Measurements from ENCODE around the gene CC2D2A. TPM values are rescaled to one million over a fixed set of nuclear protein-coding genes. Genes with fewer than 3 reads are reported as not detected.
"Not testable (repeated sequence)": the region's sequence is repeated elsewhere in the genome, so short reads cannot be mapped to it uniquely, and the experiment has no call there.

CC2D2A gene
- total RNA-seq, 1 donor from 2014 or later, result 2.4 TPM

- not testable (repeated sequence) for DNase-seq (ENCODE audit: low spot score); ATAC-seq
These were observed 145.2 kb downstream of the CC2D2A start for GRCh38 chr4:15614891-15615290.

GRCh38 chr4:15617407-15617806 lies 147.7 kb downstream of the CC2D2A start:
- not testable (repeated sequence) for ATAC-seq; DNase-seq (ENCODE audit: low spot score)

- DNase-seq (ENCODE audit: low spot score) (no peak), ATAC-seq (no peak)
These were observed 167.1 kb downstream of the CC2D2A start for GRCh38 chr4:15636818-15637217.

- ATAC-seq (no peak), DNase-seq (ENCODE audit: low spot score) (no peak)
These were observed 168.7 kb downstream of the CC2D2A start for GRCh38 chr4:15638418-15638817.

GRCh38 chr4:15648600-15648999 lies 178.9 kb downstream of the CC2D2A start:
- DNase-seq (ENCODE audit: low spot score) (no peak), ATAC-seq (no peak)

DNA sequence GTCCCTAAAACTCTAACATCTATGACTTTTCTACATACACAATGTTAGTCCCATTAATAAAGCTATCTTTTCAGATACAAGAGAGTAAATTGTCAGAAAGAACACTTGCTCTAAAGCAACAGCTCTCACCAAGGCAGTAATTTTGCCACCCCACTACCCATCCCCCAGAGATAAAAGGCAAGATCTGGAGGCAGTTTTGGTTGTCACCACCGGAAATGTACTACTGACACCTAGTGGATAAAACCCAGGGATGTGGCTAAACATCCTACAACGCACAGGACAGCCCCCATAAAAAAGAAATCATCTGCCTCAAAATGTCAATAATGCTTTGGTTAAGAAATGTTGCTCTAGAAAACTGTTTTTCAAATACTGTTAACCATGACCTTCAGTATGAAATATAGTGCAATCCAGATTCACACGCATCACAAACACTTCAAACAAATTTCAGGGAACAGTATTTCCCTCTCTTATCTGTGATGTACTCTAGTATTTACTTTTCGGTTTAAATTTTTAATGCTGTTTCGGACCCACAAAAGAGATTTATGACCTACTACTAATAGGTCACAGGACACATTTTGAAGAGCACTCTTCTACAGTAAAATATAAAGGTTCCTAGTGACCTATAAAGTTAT lies 180.3 kb downstream of the CC2D2A start:
- ATAC-seq (peak; percentile 79), DNase-seq (ENCODE audit: low spot score) (no peak)

Other genes starting within 250 kb of the CC2D2A start
- 0.45 TPM for gene C1QTNF7, start 41.8 kb upstream of the CC2D2A start, total RNA-seq
- gene FBXL5, start 185.5 kb downstream of the CC2D2A start, total RNA-seq, result 38.9 TPM
- 14.3 TPM for gene FAM200B, start 211.9 kb downstream of the CC2D2A start, total RNA-seq
- gene BST1, start 233.2 kb downstream of the CC2D2A start, total RNA-seq, result 3.7 TPM